HEK293T (cell line): ENCODE results near the gene BAIAP2.

ENCODE experiments used
- ARNT ChIP-seq: fragments of 450-650 bp; IDR thresholded peaks from 2 replicates; pipeline ENCODE4 v1.6.1; 2017; ENCODE audit warnings: mild to moderate bottlenecking
- BHLHE40 ChIP-seq: fragments of 450-650 bp; IDR thresholded peaks from 2 replicates; pipeline ENCODE4 v1.6.1; 2016; ENCODE audit warnings: mild to moderate bottlenecking, moderate library complexity, borderline replicate concordance
- NFRKB ChIP-seq: fragments of 450-650 bp; IDR thresholded peaks from 2 replicates; pipeline ENCODE4 v1.6.1; 2016; ENCODE audit warnings: mild to moderate bottlenecking, moderate library complexity
- SP1 ChIP-seq: fragments of 450-650 bp; IDR thresholded peaks from 2 replicates; pipeline ENCODE4 v1.6.1; 2017
- SUZ12 ChIP-seq: fragments of 450-650 bp; IDR thresholded peaks from 2 replicates; pipeline ENCODE4 v1.6.1; 2016; ENCODE audit warnings: mild to moderate bottlenecking
- TARDBP ChIP-seq: fragments of 450-650 bp; IDR thresholded peaks from 2 replicates; pipeline ENCODE4 v1.6.1; 2016

DNA sequence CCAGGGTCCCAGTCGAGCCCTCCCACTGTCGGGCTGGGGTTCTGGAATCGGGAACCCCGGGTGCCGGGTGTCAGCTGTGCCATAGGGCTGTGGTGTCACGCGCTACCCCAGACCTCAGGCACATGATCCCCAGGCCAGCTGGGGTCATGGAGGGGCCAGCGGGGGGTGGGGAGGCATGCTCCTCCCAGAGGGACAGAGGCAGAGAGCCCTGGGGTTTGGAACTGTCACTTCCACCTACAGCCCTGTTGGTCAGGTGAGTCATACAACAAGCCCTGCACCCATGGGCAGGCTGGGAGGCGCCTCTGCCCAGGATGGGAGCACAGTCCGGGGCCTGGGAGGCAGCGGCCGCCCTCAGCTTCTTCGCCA, 63.0 kb downstream of the BAIAP2 start:
- no peak for TF ChIP-seq SP1
- no peak for TF ChIP-seq ARNT
- TF ChIP-seq SUZ12: no peak
- no peak for TF ChIP-seq NFRKB
- no peak for TF ChIP-seq TARDBP
- TF ChIP-seq BHLHE40: no peak
